GM12801 (cell line): Measurements from ENCODE around the gene VGF.

Experiments used
- CTCF ChIP-seq: IDR thresholded peaks from one replicate; pipeline ENCODE4 v1.5.1; 2011; ENCODE audit warnings: control low read depth; ENCODE audit not compliant: insufficient read length; ENCODE audit errors: extremely low read depth

Gene VGF

GRCh38 chr7:101153969-101154692 lies 11.2 kb downstream of the VGF start, which contains the start of gene AP1S1:
Gene AP1S1 (plus strand): TSS chr7:101154476. CDS start chr7:101154515, 39 bp downstream.
- TF ChIP-seq CTCF, result no peak

GRCh38 chr7:101151908-101152651 lies 13.3 kb downstream of the VGF start:
- no peak for TF ChIP-seq CTCF

GRCh38 chr7:101140746-101141382 lies 24.5 kb downstream of the VGF start:
- TF ChIP-seq CTCF, result no peak

GRCh38 chr7:101140339-101140699 lies 25.1 kb downstream of the VGF start:
- no peak for TF ChIP-seq CTCF

- TF ChIP-seq CTCF, result no peak
Observed at GRCh38 chr7:101138213-101138870, 27.0 kb downstream of the VGF start.

GRCh38 chr7:101137651-101138212 lies 27.6 kb downstream of the VGF start:
- no peak for TF ChIP-seq CTCF
